ENCODE data around the gene SLC26A5.
A peak's percentile ranks its signal among the peaks of the same experiment; 100 is the strongest.

SLC26A5 gene

GRCh38 chr7:103398483-103399127 lies 47.4 kb downstream of the SLC26A5 start:
- Histone ChIP-seq H3K4me3 (ENCODE audit: low read length, poor library complexity, severe bottlenecking) (no peak overlapping the region), H3K9me3 (ENCODE audit: insufficient read depth, low read depth, low read length) (no peaks in the 10 kb centered on the region), H3K4me2 (ENCODE audit: low read depth, low read length, poor library complexity, severe bottlenecking) (no peak overlapping the region), H3K36me3 (ENCODE audit: insufficient read depth, low read length) (no peaks in the 10 kb centered on the region), H4K20me1 (ENCODE audit: insufficient read depth, low read length, poor library complexity, severe bottlenecking) (no peaks in the 10 kb centered on the region), H3K9me2 (replicated peaks; ENCODE audit: low read depth, low read length) (no peaks in the 10 kb centered on the region), H3K4me1 (ENCODE audit: insufficient read depth, low read length, poor library complexity, severe bottlenecking) (no peaks in the 10 kb centered on the region), H3F3A (ENCODE audit: low read depth) (no peaks in the 10 kb centered on the region), H3K27me3 (ENCODE audit: insufficient read depth, low read length, poor library complexity, severe bottlenecking) (no peaks in the 10 kb centered on the region), H2AFZ (ENCODE audit: low read length) (peak overlapping the region; percentile 9; the same call in 1 of the 2 replicates), H3K9ac (ENCODE audit: low read depth, low read length, poor library complexity, severe bottlenecking) (no peak overlapping the region), H3K79me2 (ENCODE audit: insufficient read depth, low read length) (no peaks in the 10 kb centered on the region)
- no peak for TF ChIP-seq CTCF (conservative IDR thresholded peaks at IDR 0.05; ENCODE audit: low read length)
- TF ChIP-seq EZH2phosphoT487 (IDR thresholded peaks at IDR 0.05; ENCODE audit: borderline replicate concordance) = no peak

- H3K4me1 ChIP-seq (ENCODE audit: insufficient read depth, low read length, poor library complexity, severe bottlenecking) = no peaks in the 10 kb centered on the region
- no peaks in the 10 kb centered on the region for H4K20me1 ChIP-seq (ENCODE audit: insufficient read depth, low read length, poor library complexity, severe bottlenecking)
- H3K79me2 ChIP-seq (ENCODE audit: insufficient read depth, low read length) = no peaks in the 10 kb centered on the region
- no peaks in the 10 kb centered on the region for H3K9me2 ChIP-seq (replicated peaks; ENCODE audit: low read depth, low read length)
- no peaks in the 10 kb centered on the region for H3K36me3 ChIP-seq (ENCODE audit: insufficient read depth, low read length)
- no peaks in the 10 kb centered on the region for H3K9me3 ChIP-seq (ENCODE audit: insufficient read depth, low read depth, low read length)
- TF ChIP-seq CTCF (conservative IDR thresholded peaks at IDR 0.05; ENCODE audit: low read length) (no peak), EZH2phosphoT487 (IDR thresholded peaks at IDR 0.05; ENCODE audit: borderline replicate concordance) (no peak)
- H3K4me2 ChIP-seq (ENCODE audit: low read depth, low read length, poor library complexity, severe bottlenecking) = no peak overlapping the region
- no peaks in the 10 kb centered on the region for H3K27me3 ChIP-seq (ENCODE audit: insufficient read depth, low read length, poor library complexity, severe bottlenecking)
- no peak overlapping the region for H2AFZ ChIP-seq (ENCODE audit: low read length)
- no peak overlapping the region for H3K4me3 ChIP-seq (ENCODE audit: low read length, poor library complexity, severe bottlenecking)
- no peak overlapping the region for H3K9ac ChIP-seq (ENCODE audit: low read depth, low read length, poor library complexity, severe bottlenecking)
- H3F3A ChIP-seq (ENCODE audit: low read depth) = no peaks in the 10 kb centered on the region
These were observed 49.5 kb downstream of the SLC26A5 start for GRCh38 chr7:103396471-103396870.

- no peak overlapping the region for H2AFZ ChIP-seq (ENCODE audit: low read length)
- H3K9me2 ChIP-seq (replicated peaks; ENCODE audit: low read depth, low read length) = no peaks in the 10 kb centered on the region
- no peaks in the 10 kb centered on the region for H3F3A ChIP-seq (ENCODE audit: low read depth)
These were observed 50.9 kb downstream of the SLC26A5 start for GRCh38 chr7:103395071-103395470.

More at GRCh38 chr7:103395071-103395470, 50.9 kb downstream of the SLC26A5 start:
- TF ChIP-seq EZH2phosphoT487 (IDR thresholded peaks at IDR 0.05; ENCODE audit: borderline replicate concordance) = no peak
- no peak for TF ChIP-seq CTCF (conservative IDR thresholded peaks at IDR 0.05; ENCODE audit: low read length)
- Histone ChIP-seq H3K27me3 (ENCODE audit: insufficient read depth, low read length, poor library complexity, severe bottlenecking) (no peaks in the 10 kb centered on the region), H3K4me3 (ENCODE audit: low read length, poor library complexity, severe bottlenecking) (no peak overlapping the region), H3K4me1 (ENCODE audit: insufficient read depth, low read length, poor library complexity, severe bottlenecking) (no peaks in the 10 kb centered on the region), H3K9ac (ENCODE audit: low read depth, low read length, poor library complexity, severe bottlenecking) (no peak overlapping the region), H4K20me1 (ENCODE audit: insufficient read depth, low read length, poor library complexity, severe bottlenecking) (no peaks in the 10 kb centered on the region), H3K79me2 (ENCODE audit: insufficient read depth, low read length) (no peaks in the 10 kb centered on the region), H3K9me3 (ENCODE audit: insufficient read depth, low read depth, low read length) (no peaks in the 10 kb centered on the region), H3K36me3 (ENCODE audit: insufficient read depth, low read length) (no peaks in the 10 kb centered on the region), H3K4me2 (ENCODE audit: low read depth, low read length, poor library complexity, severe bottlenecking) (no peak overlapping the region)

All from Loucy (cell line).